Smooth muscle cell (in vitro differentiated cells): ENCODE measurements around the gene HJURP. TPM values are rescaled to one million over a fixed set of nuclear protein-coding genes. Genes with fewer than 3 reads are reported as not detected.

ENCODE experiments used
- DNase-seq: peaks from one replicate; lab custom pipeline; 2025; ENCODE audit not compliant: unreplicated experiment; lab: John Stamatoyannopoulos, UW
- H2AFZ ChIP-seq: fragments of 200-600 bp; sonication (generic); 2 replicates; pipeline ENCODE4 v1.6.0; 2016; ENCODE audit warnings: antibody characterized with exemption, low read depth, mild to moderate bottlenecking
- H3F3A ChIP-seq: fragments of 200-600 bp; sonication (generic); 2 replicates; pipeline ENCODE4 v1.6.0; 2017; ENCODE audit warnings: antibody characterized with exemption, low read depth
- H3K27ac ChIP-seq: fragments of 200-600 bp; sonication (generic); 2 replicates; pipeline ENCODE4 v1.5.1; 2016; ENCODE audit warnings: low read depth, mild to moderate bottlenecking
- H3K27me3 ChIP-seq: fragments of 200-600 bp; sonication (generic); 2 replicates; pipeline ENCODE4 v1.6.1; 2016; ENCODE audit warnings: low read depth, mild to moderate bottlenecking
- H3K36me3 ChIP-seq: fragments of 200-600 bp; sonication (generic); 2 replicates; pipeline ENCODE4 v1.5.1; 2016; ENCODE audit warnings: low read depth
- H3K4me1 ChIP-seq: fragments of 200-600 bp; sonication (generic); 2 replicates; pipeline ENCODE4 v1.5.1; 2016; ENCODE audit warnings: low read depth
- H3K4me2 ChIP-seq: fragments of 200-600 bp; sonication (generic); 2 replicates; pipeline ENCODE4 v1.6.0; 2016; ENCODE audit warnings: mild to moderate bottlenecking
- H3K4me3 ChIP-seq: fragments of 200-600 bp; sonication (generic); 2 replicates; pipeline ENCODE4 v1.5.1; 2016; ENCODE audit warnings: mild to moderate bottlenecking
- H3K79me2 ChIP-seq: fragments of 200-600 bp; sonication (generic); 2 replicates; pipeline ENCODE4 v1.6.0; 2016; ENCODE audit warnings: low read depth, mild to moderate bottlenecking
- H3K9ac ChIP-seq: fragments of 200-600 bp; sonication (generic); 2 replicates; pipeline ENCODE4 v1.6.0; 2016; ENCODE audit warnings: low read depth
- H3K9me3 ChIP-seq: fragments of 200-600 bp; sonication (generic); replicated peaks from 2 replicates; pipeline ENCODE4 v1.5.1; 2016; ENCODE audit warnings: low read depth
- H4K20me1 ChIP-seq: fragments of 200-600 bp; sonication (generic); 2 replicates; pipeline ENCODE4 v1.6.0; 2016; ENCODE audit warnings: low read depth
- WGBS: methylation state at CpG from one replicate; pipeline ENCODE4 v1.1.7; 2016; ENCODE audit warnings: low lambda C conversion rate; 5-methylcytosine and 5-hydroxymethylcytosine counted together
- polyA plus RNA-seq: library from polyadenylated mRNA; unstranded; fragments of >200 nt; fragmentation: Nextera tagmentation; extraction: Ambion mirVana; gene quantifications from 2 replicates; pipeline ENCODE4 v1.2.1, GENCODE V29; 2016
- total RNA-seq: library from RNA; depleted of rRNA; stranded (reverse); fragments of >200 nt; gene quantifications from 2 replicates; pipeline ENCODE4 v1.2.3, GENCODE V29; 2014
- TF ChIP-seq, protein P1 (sequence below): fragments of 200-600 bp; sonication (generic); IDR thresholded peaks from 2 replicates; pipeline ENCODE4 v1.5.1; 2017; ENCODE audit warnings: borderline replicate concordance, mild to moderate bottlenecking, antibody characterized with exemption; ENCODE audit not compliant: insufficient read depth, poor library complexity, severe bottlenecking

Gene HJURP
- total and polyA plus RNA-seq, 2 experiments from 2014 or later, result 7.9 to 19.5 TPM

GRCh38 chr2:233858331-233858730 is 4.0 kb upstream of the HJURP start:
- Histone ChIP-seq H3K36me3 (no peaks in the 10 kb centered on the region), H3K4me2 (no peak overlapping the region), H3K9ac (no peak overlapping the region), H2AFZ (no peak overlapping the region), H3K27ac (no peak overlapping the region), H3F3A (no peaks in the 10 kb centered on the region), H4K20me1 (no peaks in the 10 kb centered on the region), H3K4me1 (peaks cover 3% of the 10 kb centered on the region), H3K27me3 (no peaks in the 10 kb centered on the region), H3K9me3 (no peaks in the 10 kb centered on the region), H3K79me2 (peaks cover 8% of the 10 kb centered on the region), H3K4me3 (no peak overlapping the region)
- 89% methylated on average over 4 of the region's 4 CpGs for WGBS
- TF ChIP-seq, protein P1, sequence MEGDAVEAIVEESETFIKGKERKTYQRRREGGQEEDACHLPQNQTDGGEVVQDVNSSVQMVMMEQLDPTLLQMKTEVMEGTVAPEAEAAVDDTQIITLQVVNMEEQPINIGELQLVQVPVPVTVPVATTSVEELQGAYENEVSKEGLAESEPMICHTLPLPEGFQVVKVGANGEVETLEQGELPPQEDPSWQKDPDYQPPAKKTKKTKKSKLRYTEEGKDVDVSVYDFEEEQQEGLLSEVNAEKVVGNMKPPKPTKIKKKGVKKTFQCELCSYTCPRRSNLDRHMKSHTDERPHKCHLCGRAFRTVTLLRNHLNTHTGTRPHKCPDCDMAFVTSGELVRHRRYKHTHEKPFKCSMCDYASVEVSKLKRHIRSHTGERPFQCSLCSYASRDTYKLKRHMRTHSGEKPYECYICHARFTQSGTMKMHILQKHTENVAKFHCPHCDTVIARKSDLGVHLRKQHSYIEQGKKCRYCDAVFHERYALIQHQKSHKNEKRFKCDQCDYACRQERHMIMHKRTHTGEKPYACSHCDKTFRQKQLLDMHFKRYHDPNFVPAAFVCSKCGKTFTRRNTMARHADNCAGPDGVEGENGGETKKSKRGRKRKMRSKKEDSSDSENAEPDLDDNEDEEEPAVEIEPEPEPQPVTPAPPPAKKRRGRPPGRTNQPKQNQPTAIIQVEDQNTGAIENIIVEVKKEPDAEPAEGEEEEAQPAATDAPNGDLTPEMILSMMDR, result no peak
- DNase-seq, result no peak

- TF ChIP-seq, protein P1, result peak; percentile 53
- DNase-seq, result no peak
- Histone ChIP-seq H3K4me2 (no peak overlapping the region), H3K4me3 (no peak overlapping the region), H2AFZ (no peak overlapping the region), H3K9ac (no peak overlapping the region), H3K9me3 (no peaks in the 10 kb centered on the region), H3K79me2 (peaks cover 15% of the 10 kb centered on the region), H4K20me1 (no peaks in the 10 kb centered on the region), H3F3A (no peaks in the 10 kb centered on the region), H3K27ac (no peak overlapping the region), H3K36me3 (no peaks in the 10 kb centered on the region), H3K27me3 (no peaks in the 10 kb centered on the region), H3K4me1 (peaks cover 9% of the 10 kb centered on the region)
- WGBS, result 60% methylated on average over 9 of the region's 9 CpGs
These were observed 3.3 kb upstream of the HJURP start for GRCh38 chr2:233857511-233858141.

GRCh38 chr2:233856184-233856583 is 1.8 kb upstream of the HJURP start:
- H3F3A ChIP-seq, result no peaks in the 10 kb centered on the region
- 98% methylated on average over 5 of the region's 5 CpGs for WGBS
- no peaks in the 10 kb centered on the region for H3K27me3 ChIP-seq
- H3K4me3 ChIP-seq, result no peak overlapping the region
- no peak for DNase-seq
- peaks cover 29% of the 10 kb centered on the region for H3K79me2 ChIP-seq
- TF ChIP-seq, protein P1, result no peak
- no peak overlapping the region for H3K4me2 ChIP-seq
- no peaks in the 10 kb centered on the region for H3K9me3 ChIP-seq
- H2AFZ ChIP-seq, result no peak overlapping the region
- peaks cover 17% of the 10 kb centered on the region for H3K4me1 ChIP-seq
- H4K20me1 ChIP-seq, result no peaks in the 10 kb centered on the region
- H3K36me3 ChIP-seq, result no peaks in the 10 kb centered on the region
- H3K27ac ChIP-seq, result no peak overlapping the region
- H3K9ac ChIP-seq, result no peak overlapping the region

GRCh38 chr2:233855345-233855744 is 1.0 kb upstream of the HJURP start:
- Histone ChIP-seq H2AFZ (peak overlapping the region; percentile 77), H3K79me2 (peaks cover 37% of the 10 kb centered on the region), H3F3A (no peaks in the 10 kb centered on the region), H3K4me3 (no peak overlapping the region), H3K36me3 (no peaks in the 10 kb centered on the region), H4K20me1 (no peaks in the 10 kb centered on the region), H3K9ac (no peak overlapping the region), H3K4me1 (peaks cover 17% of the 10 kb centered on the region), H3K27ac (no peak overlapping the region), H3K9me3 (no peaks in the 10 kb centered on the region), H3K27me3 (no peaks in the 10 kb centered on the region), H3K4me2 (peak overlapping the region; percentile 79)
- WGBS, result 91% methylated on average over 5 of the region's 5 CpGs
- no peak for DNase-seq
- TF ChIP-seq, protein P1, result no peak
